GM12872 (cell line): ENCODE results near the gene PADI2.

Experiments used
- CTCF ChIP-seq: IDR thresholded peaks from 3 replicates; pipeline ENCODE4 v1.5.1; 2011; ENCODE audit warnings: low read depth, mild to moderate bottlenecking, low read length, moderate library complexity; ENCODE audit not compliant: insufficient read depth

The PADI2 gene

GRCh38 chr1:17163371-17163770 is 44.1 kb upstream of the PADI2 start:
- TF ChIP-seq CTCF, result no peak

- TF ChIP-seq CTCF, result no peak
Measured at GRCh38 chr1:17162941-17163340, 43.7 kb upstream of the PADI2 start.

GRCh38 chr1:17161926-17162800 is 42.9 kb upstream of the PADI2 start:
- TF ChIP-seq CTCF, result no peak

GRCh38 chr1:17161137-17161740 is 42.0 kb upstream of the PADI2 start:
- TF ChIP-seq CTCF, result no peak

- no peak for TF ChIP-seq CTCF
Measured at GRCh38 chr1:17158961-17159360, 39.7 kb upstream of the PADI2 start.

- TF ChIP-seq CTCF, result no peak
Measured at GRCh38 chr1:17156108-17156507, 36.9 kb upstream of the PADI2 start.

- TF ChIP-seq CTCF, result no peak
Measured at GRCh38 chr1:17155257-17155920, 36.1 kb upstream of the PADI2 start.
